GM18873 (cell line): ENCODE results near the gene SLC23A1.
"Not testable (repeated sequence)": the region's sequence is repeated elsewhere in the genome, so short reads cannot be mapped to it uniquely, and the experiment has no call there.

Experiments
- ATAC-seq: cut with Tn5 transposase; IDR thresholded peaks from one replicate; pipeline ENCODE4 v1.9.1; 2021; ENCODE audit warnings: mild to moderate bottlenecking, moderate library complexity, moderate number of reproducible peaks; ENCODE audit not compliant: unreplicated experiment, low FRiP score

Gene SLC23A1

DNA sequence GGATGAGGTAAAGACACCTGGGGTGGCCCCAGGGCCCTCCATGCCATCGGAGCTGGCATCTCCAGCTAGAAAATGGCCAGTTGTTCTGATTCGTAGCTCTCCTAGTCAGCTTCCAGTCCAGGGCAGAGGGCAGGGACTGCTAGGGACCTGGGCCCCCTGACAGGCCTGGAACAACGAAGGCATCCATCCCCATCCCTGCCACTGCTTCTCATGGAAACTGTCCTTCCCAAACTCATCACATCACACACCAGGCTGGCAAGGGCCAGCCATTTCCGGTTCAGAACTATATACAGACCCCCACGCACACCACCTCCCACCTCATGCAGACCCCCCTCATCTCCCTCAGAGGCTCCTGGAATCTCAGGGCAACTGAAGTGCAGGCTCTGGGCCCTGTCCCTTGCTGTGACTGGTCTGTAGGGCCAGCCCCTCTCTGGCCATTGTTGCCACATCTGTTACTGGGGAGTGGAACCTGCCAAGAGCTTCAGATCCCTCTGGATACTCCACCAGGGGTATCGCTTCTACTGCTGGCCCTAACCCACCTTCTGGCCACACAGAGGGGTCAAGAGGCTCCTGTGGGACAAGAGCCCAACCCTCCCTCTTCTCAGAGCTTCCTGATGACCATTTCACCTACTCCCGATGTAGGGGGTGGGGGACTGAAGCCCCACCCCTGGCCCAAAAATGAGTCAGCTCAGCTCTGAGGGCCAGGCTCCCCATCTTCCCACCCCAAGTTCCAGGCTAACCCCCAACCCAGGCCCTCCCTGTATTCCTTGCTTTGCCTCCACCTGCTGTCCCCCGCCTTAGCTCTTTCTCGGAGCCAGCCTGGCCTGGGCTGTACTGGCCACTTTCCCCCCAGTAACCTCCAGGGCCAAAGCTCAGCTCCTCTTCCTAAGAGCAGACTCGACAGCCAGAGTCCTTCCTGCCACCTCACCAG is 7.8 kb upstream of the SLC23A1 start:
- no peak for ATAC-seq

DNA sequence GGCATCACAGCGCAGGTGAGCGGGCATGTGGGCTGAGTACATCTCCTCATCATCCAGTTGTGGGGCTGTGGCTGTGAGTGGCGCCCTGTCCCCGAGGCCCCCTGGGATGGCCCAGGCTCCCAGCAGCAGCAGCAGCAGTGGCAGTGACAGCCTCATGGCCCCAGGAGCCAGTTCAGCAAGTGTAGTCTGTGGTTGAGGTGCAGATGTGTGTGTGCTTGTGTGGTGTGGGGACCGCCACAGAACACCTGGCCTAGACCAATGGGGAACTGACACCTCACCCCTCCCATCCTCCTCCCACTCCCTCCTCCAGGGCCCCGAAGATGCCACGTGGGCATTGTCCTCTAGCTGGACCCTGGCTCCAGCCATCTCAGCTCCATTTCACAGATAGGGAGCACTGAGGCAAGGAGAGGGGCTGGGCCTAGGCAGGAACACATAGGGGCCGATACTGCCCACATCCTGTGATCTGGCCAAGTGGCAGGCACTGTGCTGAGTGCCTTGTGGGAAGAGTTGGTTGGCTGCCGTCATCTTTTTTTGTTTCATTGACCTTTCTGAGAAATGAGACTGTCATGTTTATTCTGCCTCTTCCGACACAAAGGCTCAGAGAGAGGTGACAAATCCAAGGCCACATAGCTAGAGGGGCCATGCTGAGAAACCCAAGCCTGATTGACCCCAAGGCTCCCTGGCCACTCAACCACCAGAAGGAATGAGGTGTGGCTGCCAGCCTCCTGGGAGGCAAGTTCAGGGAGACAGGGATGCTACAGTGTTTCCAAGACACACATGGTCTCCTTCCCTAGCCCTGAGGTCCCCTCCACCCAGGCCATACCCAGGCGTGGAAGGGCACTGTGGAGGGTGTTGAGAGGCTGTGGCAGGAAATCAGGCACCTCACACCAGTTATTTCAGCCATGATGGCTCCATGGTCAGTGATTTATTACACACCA is 6.9 kb upstream of the SLC23A1 start, which contains the start of gene MZB1:
TSS of gene MZB1 (minus strand) at position 213 of the 938 bp plus-strand sequence. CDS start at position 156, 57 bp downstream.
- ATAC-seq, result peak; percentile 34

DNA sequence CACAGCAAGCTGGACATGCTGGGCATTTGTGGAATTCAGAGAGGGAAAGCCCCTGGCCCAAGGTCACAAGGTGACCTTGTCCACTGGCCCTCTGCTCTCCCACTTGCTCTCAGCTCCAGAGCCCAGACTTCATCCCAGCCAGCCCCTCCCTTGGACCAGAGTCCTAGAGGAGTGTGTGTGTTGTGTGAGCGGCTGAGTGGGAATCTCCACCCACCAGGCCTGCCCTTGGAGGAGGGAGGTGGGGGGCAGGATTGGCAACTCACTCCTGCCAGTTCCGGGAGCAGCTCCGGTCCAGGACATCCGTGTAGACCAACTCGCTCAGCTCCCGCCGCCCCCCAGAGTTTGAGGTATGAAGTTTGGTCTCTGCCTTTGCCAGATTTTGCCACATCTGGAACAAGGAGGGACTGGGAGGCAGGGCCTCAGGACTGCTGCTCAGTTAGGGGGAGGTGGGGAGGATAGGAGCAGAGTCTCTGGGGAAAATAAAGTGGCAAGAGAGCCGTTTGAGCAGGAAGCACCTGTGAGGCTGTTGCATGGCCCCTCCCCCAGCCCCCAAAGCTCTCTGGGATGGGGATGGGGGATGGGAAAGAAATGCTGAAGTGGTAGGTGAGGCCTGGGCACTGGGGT is 5.2 kb upstream of the SLC23A1 start:
- no peak for ATAC-seq

DNA sequence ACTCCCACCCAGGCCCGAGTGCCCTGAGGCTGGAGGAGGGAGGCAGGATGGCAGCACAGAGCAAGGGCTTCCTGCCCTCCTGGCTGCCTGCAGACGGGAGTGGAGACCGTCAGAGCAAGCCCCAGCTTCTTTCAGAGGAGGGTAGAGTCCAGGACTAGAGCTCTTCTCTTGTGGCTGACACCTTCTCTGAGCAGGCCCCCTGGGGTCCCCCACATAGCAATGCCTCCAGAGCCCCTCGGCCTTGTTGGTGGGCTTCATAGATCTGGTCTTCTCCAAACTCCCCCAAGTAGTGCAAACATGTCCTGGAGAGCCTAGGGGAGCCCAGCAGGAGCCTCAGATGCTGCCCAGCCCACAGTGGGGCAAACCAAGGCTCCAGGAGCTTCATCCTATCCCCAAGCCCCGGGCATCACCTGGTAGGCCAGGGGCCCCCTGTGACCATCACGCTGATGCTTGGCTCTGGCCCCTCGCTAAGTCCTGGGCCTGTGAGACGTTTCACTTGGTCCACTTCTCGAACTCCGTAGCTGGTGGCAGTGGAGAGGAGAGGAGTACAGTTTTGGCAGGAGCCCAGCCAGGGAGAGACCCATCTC is 4.6 kb upstream of the SLC23A1 start:
- ATAC-seq, result no peak

DNA sequence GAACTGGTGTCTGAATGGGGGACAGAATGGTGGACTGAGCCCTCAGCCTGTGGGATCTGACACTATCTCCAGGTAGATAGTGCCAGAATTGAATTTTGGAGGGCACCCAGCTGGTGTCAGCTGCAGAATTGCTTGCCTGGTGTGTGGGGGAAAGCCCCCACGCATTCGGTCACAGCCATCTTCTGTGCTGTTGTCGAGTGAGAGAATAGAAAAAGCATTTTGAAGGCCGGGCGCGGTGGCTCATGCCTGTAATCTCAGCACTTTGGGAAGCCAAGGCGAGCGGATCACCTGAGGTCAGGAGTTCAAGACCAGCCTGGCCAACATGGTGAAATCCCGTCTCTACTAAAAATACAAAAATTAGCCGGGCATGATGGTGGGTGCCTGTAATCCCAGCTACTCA is 3.9 kb upstream of the SLC23A1 start:
- not testable (repeated sequence) for ATAC-seq

DNA sequence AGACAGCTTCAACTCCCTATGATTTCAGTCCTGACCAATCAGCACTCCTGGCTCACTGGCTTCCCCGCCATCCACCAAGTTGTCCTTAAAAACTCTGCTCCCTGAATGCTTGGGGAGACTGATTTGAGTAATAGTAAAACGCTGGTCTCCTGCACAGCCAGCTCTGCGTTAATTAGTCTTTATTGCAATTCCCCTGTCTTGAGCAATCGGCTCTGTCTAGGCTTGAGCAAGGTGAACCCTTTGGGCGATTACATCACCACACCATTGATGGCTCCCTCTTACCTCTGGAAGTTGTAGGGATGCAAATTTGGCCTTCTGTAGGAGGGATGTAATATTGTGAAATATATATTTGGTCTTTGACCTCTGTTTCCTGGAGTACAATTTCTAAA is 2.9 kb upstream of the SLC23A1 start:
- ATAC-seq, result no peak

DNA sequence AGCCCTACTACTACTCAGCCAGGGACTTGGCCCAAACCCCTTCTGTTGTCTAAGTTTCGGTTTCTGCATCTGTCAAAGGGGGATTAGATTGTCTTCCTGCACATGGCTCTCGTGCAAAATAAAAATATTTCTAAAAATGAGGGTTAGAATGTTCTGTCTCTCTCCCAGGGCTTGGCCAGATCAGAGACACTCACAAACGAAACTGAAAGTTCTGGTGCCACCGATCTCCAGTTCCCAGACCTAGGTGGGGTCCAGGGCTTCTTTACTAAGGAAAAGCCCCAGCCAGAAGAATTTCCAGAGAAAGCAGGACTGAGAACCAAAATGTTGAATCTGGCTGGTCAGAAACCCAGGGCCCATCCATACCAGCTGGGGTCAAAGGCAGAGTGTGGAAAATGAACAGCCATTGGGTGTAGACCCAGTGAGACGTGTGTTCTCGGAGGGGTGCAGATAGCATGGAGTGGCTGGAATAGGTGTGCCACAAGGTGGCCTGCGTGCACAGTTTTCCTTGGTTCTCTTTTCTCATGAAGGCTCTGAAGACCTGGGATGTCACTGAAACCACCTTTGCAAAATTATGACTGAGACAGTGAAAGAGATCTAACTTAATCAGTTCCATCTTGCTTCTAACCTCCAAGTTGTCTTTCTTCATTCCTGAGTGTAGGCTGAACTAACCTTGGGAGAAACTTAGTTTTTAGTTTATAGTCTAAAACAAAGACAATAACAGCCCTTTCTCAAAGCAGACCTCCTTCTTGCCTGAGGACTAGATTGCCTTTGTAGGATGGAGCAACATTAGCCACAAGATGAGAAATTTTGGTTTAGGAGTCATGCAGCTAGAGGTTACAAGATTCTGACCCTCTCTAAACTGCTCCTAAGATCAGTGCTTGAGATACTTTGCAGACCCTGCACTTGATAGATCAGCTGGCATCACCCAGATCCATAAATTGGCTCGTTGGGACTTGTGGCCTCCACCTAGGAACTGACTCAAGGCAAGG is 2.3 kb upstream of the SLC23A1 start:
- no peak for ATAC-seq

DNA sequence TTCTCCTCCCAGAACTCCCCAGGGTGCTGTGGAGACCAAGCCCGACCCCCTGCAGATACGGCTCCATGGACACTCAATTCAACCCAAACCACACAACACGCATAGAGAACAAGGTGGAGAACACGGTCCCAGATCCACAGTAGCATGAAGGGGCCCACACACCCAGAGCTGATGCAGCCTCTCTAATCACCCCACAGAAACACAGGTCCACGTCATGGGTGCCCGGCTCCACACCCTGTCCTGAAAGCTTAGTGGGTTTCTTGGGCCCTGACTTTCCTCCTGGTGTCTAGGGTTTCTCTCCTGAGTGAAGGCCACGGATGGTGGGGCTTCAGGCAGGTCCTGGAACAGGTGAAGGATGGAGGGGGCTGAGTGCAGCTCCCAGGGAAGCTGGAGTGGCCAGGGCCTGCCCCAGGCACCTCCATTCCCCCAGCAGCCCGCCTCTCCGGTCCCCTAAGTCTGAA is 1.5 kb upstream of the SLC23A1 start:
- no peak for ATAC-seq

DNA sequence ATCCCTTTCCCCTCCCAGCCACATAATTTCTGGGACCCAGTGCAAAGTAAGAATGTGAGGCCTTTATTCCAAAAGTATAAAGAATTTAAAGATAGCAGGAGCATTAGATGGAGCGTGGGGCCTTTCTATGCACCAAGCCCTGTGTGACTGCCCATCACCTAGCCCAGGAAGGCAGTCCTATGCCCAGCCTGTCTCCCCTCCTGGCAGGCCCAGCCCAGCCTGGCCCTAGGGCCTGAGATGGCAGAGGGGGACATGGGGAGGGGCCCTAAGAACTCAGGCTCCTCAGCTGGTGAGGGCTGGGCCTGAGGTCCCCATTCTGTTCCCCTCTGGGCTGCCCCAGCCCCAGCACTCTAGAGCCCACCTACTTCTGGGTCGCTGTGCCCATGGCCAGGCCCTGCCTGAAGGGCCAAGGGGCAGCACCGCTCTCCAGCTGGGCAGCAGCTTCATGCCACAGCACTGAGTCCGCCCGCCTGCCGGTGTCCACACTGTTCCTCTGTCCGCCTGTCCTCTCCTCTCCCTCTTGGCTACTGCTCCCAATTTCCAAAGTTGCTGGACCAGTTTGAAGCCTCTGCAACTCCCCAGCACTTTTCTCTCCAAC is 995 bp upstream of the SLC23A1 start:
- no peak for ATAC-seq

DNA sequence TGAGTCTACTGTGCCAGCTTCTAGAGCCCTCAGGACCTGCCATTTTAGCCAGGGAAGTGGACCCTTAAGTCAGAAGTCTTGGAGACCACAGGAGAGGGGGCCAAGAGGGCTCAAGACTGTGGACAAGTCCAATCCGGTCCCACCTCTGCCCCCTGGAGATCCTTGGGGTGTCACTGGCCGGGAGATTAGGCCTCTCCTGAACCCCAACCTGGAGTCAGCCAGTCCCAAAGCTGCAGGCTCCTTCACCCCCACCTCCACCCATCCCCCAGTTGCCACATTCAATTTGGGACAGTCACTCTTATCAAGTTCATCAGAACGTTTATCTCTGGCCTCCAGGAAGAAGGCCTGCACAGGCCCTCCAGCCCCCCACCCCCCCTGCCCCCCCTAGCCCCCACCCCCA is 290 bp downstream of the SLC23A1 start:
- ATAC-seq, result no peak

DNA sequence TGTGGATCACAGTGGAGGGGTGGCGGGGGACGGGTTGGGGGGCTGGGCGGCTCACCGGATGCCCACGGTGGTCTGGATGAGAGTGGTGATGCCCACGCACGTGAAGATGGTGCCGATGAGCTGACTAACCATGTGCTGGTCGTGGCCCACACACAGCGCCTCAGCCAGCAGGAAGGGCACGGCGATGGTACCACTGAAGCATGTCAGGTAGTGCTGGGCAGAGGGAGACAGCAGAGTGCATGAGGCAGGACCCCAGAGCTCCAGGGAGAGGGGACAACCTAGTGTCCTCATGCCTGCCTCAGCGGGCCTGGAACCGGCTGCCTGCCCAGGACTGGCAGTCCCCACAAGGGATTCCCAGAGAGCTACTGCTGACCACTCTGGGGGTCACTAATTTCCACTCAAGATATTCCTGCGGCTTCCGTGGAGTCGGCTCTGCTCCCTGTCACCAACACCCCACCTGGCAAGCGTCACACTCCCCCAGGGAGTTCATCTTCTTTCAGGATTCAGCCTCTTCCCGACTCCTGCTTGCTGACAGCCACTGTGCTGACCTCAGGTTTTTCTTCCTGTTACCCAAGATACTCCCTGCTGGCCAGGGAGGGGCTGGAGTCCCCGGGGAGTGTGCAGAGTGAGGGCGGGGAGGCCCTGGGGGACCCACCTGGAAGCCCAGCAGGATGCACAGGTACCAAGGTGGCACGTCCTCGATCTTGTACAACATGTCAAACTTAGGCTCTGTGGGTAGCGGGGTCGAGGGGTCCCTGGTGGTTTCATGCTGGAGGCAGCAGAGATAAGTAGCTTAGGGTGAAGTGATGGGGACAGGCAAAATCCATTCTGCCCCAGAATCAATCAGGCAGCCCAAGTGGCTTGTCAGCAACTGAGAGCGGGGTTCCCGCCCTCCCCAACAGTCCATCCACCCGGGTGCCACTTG is 998 bp downstream of the SLC23A1 start:
- ATAC-seq, result no peak

DNA sequence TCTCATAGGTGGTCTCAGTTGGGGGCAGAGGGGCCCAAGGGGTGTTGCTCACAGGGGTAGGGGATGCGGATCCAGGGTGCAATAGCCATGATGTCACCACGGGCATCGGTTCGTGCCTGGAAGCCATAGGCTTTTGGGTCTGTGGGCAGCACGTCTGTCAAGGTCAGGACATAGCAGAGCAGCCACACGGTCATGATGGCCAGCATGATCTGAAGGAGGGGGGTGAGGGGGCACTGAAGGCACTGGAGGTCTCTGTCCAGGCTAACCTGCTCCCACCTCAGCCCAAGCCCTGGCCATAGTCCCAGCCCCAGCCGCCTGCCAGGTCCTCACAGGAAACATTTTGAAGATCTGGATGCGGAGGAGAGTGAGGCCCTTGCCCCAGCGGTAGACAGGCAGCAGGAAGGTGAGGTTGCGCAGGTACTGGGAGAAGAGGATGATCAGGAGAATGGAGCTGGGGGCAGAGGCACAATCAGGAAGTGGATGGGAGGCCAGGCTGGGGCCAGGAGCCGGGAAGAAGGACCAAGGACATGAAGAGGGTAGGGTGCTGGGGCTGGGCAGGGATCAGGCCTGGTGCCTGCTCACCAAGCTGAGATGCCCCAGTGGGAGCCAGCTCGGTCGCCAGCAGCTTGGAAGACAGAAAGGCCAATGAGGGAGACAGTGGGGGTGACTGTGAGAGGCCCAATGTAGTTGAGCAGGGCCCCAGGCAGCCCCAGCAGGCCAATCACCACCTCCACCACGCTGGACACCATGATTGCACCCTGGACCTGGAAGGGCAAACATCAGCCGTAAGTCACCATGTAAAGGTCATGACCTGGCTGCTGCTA is 3.3 kb downstream of the SLC23A1 start:
- no peak for ATAC-seq

DNA sequence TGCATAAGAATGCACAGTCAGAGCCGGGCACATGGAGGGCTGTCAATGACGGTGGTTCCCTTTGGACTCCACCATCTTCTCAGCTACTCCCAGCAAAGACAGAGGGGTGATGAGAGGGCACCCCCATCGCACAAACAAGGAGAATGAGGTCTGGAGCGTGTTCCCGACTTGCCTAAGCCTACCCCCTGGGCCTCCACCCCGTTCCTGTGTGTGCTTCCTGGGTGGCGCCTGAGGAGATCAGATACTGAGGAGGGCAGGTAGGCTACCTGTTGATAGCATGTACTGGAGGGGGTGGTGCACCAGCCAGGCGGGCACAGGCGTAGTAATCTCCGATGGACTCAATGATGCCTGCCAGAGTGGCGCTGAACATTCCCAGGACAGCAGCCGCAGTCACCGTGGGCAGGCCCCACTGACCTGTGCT is 4.1 kb downstream of the SLC23A1 start:
- ATAC-seq, result no peak

DNA sequence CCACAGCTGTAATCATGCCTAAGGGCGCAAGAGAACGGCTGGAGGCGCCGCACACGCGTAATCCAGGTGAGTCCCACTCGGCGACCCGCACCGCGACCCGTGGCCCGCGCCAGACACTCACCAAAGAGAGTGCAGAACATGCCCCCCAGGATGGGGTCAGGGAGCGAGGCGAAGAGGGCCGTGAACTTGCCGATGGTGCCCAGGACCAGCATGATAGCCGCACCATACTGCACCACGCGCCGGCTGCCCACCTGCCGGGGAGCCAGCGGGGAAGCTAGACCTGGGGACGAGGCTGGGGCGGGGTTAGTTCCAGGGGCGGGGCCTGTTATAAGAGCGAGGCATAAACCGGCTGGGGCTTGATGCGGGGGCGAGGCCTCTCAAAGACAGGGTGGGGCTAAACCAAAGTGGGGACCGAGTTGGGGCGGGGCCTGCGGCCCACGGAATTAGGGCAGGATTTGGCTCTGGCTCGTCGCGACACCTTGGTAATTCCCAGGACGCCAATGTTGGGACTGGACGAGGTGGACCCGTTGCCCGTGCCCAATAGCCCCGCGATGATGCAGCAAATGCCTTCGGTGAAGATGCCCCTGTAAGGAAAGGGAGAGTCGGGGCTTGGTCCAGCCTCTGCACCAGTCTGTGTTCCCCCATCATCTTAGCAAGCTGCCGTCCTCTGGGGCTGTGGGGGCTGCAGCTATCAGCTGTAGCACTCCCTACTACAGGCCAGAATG is 4.8 kb downstream of the SLC23A1 start:
- ATAC-seq, result no peak

DNA sequence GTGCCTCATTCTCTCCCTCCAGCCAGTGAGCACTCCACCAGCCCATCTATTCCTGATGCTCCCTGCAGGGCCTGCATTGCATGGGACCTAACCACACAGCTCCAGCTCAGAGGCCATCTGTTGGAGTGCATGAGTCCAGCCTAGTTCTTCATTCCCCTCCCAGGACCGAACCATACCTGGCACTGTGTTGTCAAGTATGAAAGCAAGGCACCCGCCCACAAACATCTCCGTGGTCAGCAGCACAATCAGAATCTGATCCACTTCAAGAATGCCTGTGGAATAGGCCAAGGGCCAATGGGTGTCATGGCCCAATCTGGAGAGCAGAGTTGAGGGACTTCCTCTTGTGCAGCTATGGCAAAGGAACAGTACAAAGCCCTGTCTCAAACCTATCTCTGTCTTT is 5.9 kb downstream of the SLC23A1 start:
- no peak for ATAC-seq

DNA sequence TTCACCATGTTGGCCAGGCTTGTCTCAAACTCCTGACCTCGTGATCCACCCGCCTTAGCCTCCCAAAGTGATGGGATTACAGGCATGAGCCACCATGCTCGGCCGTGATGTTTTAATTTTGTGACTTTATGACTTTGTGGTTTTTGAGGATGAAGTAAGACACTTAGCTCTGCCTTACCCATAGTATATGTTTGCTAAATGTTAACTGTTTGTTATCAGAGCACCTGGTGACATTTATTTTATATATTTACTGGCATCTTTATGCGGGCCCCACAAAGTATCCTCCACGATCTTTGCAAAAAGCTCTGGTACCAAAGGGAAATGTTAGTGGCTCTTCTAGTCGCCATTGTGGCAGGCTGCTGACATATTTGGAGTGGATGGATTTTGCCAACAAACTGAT is 6.7 kb downstream of the SLC23A1 start:
- no peak for ATAC-seq
